Ovary (tissue), 3 donors: ENCODE measurements around the gene SBF2.

Experiments
- CTCF ChIP-seq, 3 donors: fragments of 450-650 bp in 2 of 3; fragments of 200-600 bp in 1 of 3; IDR thresholded peaks; one replicate each; pipeline versions ENCODE4 v1.5.1 to v1.8.0; 2016 to 2022; ENCODE audit warnings: antibody characterized with exemption in 3 of 3, mild to moderate bottlenecking in 1 of 3
- EP300 ChIP-seq: sonication (generic); formaldehyde crosslinking; IDR thresholded peaks from one replicate; pipeline ENCODE4 v1.6.1; 2017; ENCODE audit warnings: antibody characterized with exemption
- POLR2A ChIP-seq: fragments of 450-650 bp; IDR thresholded peaks from one replicate; pipeline ENCODE4 v1.6.1; 2017; ENCODE audit warnings: antibody characterized with exemption, mild to moderate bottlenecking, moderate library complexity
- donor health status: DM: no; HTN: no; CAD: no.

GRCh38 chr11:9771071-9771511 is 522.9 kb downstream of the SBF2 start:
- no peak for TF ChIP-seq POLR2A
- TF ChIP-seq CTCF (IDR thresholded peaks at IDR 0.05), result no peak
- no peak for TF ChIP-seq EP300
